ENCODE data around the gene MICALL2. TPM values are rescaled to one million over a fixed set of nuclear protein-coding genes. Genes with fewer than 3 reads are reported as not detected.

Gene MICALL2
- total RNA-seq, 1 donor from 2014 or later = 13.9 TPM

GRCh38 chr7:1388703-1389335 lies 70.5 kb downstream of the MICALL2 start:
- peaks cover 42% of the 10 kb centered on the region for H3K27me3 Mint-ChIP-seq
- TF ChIP-seq CTCF (IDR thresholded peaks at IDR 0.05; ENCODE audit: unreplicated experiment) = no peak
- no peak overlapping the region for H3K4me3 Mint-ChIP-seq (ENCODE audit: low read depth)
- H3K9me3 Mint-ChIP-seq (ENCODE audit: low read depth) = peaks cover 6% of the 10 kb centered on the region
- no peaks in the 10 kb centered on the region for H3K4me1 Mint-ChIP-seq (ENCODE audit: low read depth)
- H3K27ac Mint-ChIP-seq = no peak overlapping the region
- no peaks in the 10 kb centered on the region for H3K36me3 Mint-ChIP-seq (ENCODE audit: insufficient read depth)
- DNase-seq (ENCODE audit: low spot score, unreplicated experiment) = no peak

GRCh38 chr7:1388021-1388702 lies 71.1 kb downstream of the MICALL2 start:
- H3K27ac Mint-ChIP-seq = no peak overlapping the region
- no peak for DNase-seq (ENCODE audit: low spot score, unreplicated experiment)
- no peak for TF ChIP-seq CTCF (IDR thresholded peaks at IDR 0.05; ENCODE audit: unreplicated experiment)
- H3K27me3 Mint-ChIP-seq = peaks cover 40% of the 10 kb centered on the region
- no peaks in the 10 kb centered on the region for H3K4me1 Mint-ChIP-seq (ENCODE audit: low read depth)
- H3K9me3 Mint-ChIP-seq (ENCODE audit: low read depth) = peaks cover 6% of the 10 kb centered on the region
- no peaks in the 10 kb centered on the region for H3K36me3 Mint-ChIP-seq (ENCODE audit: insufficient read depth)
- no peak overlapping the region for H3K4me3 Mint-ChIP-seq (ENCODE audit: low read depth)

- Mint-ChIP-seq H3K27ac (no peak overlapping the region), H3K27me3 (peaks cover 46% of the 10 kb centered on the region), H3K36me3 (ENCODE audit: insufficient read depth) (no peaks in the 10 kb centered on the region), H3K9me3 (ENCODE audit: low read depth) (peaks cover 6% of the 10 kb centered on the region), H3K4me3 (ENCODE audit: low read depth) (no peak overlapping the region), H3K4me1 (ENCODE audit: low read depth) (no peaks in the 10 kb centered on the region)
- no peak for TF ChIP-seq CTCF (IDR thresholded peaks at IDR 0.05; ENCODE audit: unreplicated experiment)
- no peak for DNase-seq (ENCODE audit: low spot score, unreplicated experiment)
Measured at GRCh38 chr7:1387261-1387660, 72.0 kb downstream of the MICALL2 start.

- no peak overlapping the region for H3K27ac Mint-ChIP-seq
- TF ChIP-seq CTCF (IDR thresholded peaks at IDR 0.05; ENCODE audit: unreplicated experiment) = no peak
Measured at GRCh38 chr7:1386623-1387220, 72.5 kb downstream of the MICALL2 start.

GRCh38 chr7:1385809-1386622 lies 73.3 kb downstream of the MICALL2 start:
- H3K27ac Mint-ChIP-seq = no peak overlapping the region
- no peaks in the 10 kb centered on the region for H3K4me1 Mint-ChIP-seq (ENCODE audit: low read depth)
- H3K4me3 Mint-ChIP-seq (ENCODE audit: low read depth) = no peak overlapping the region
- no peak for TF ChIP-seq CTCF (IDR thresholded peaks at IDR 0.05; ENCODE audit: unreplicated experiment)
- H3K9me3 Mint-ChIP-seq (ENCODE audit: low read depth) = peaks cover under 1% of the 10 kb centered on the region
- peaks cover 44% of the 10 kb centered on the region for H3K27me3 Mint-ChIP-seq
- H3K36me3 Mint-ChIP-seq (ENCODE audit: insufficient read depth) = no peaks in the 10 kb centered on the region
- no peak for DNase-seq (ENCODE audit: low spot score, unreplicated experiment)

More at GRCh38 chr7:1386623-1387220, 72.5 kb downstream of the MICALL2 start:
- DNase-seq (ENCODE audit: low spot score, unreplicated experiment) = no peak
- Mint-ChIP-seq H3K9me3 (ENCODE audit: low read depth) (peaks cover 6% of the 10 kb centered on the region), H3K36me3 (ENCODE audit: insufficient read depth) (no peaks in the 10 kb centered on the region), H3K4me1 (ENCODE audit: low read depth) (no peaks in the 10 kb centered on the region), H3K4me3 (ENCODE audit: low read depth) (no peak overlapping the region), H3K27me3 (peaks cover 46% of the 10 kb centered on the region)
